Measurements from ENCODE around the gene GUK1. TPM values are rescaled to one million over a fixed set of nuclear protein-coding genes. Genes with fewer than 3 reads are reported as not detected.

The GUK1 gene
- total RNA-seq, 2 experiments from 2014 or later, result 196 to 270 TPM

GRCh38 chr1:228097333-228098081 is 42.6 kb upstream of the GUK1 start:
- H3K27ac Mint-ChIP-seq, result peak overlapping the region; percentile 47

GRCh38 chr1:228098323-228098931 is 41.7 kb upstream of the GUK1 start:
- Mint-ChIP-seq H3K4me1 (peaks cover 18% of the 10 kb centered on the region), H3K4me3 (no peak overlapping the region), H3K27ac (no peak overlapping the region), H3K27me3 (no peaks in the 10 kb centered on the region), H3K9me3 (ENCODE audit: low read depth) (peaks cover 10% of the 10 kb centered on the region), H3K36me3 (ENCODE audit: low read depth) (peaks cover 56% of the 10 kb centered on the region)
- ATAC-seq (no peak), DNase-seq (no peak)
- CTCF ChIA-PET, result interaction anchor here (0.7 to 1.1 kb wide), 2 partner anchors 32 to 99 kb away, joined by 5 read pairs; no protein-coding TSS in a partner anchor
- POLR2A ChIA-PET, result interaction anchor here (1.1 to 1.8 kb wide), 3 partner anchors 9 to 11 kb away, joined by 3 to 5 read pairs (median 3); no protein-coding TSS in a partner anchor
- intact Hi-C loops (cut with DNase I, micrococcal nuclease), result no loop called here

More at GRCh38 chr1:228097333-228098081, 42.6 kb upstream of the GUK1 start:
- DNase-seq, result peak; percentile 1
- H3K36me3 Mint-ChIP-seq (ENCODE audit: low read depth), result peaks cover 60% of the 10 kb centered on the region
- POLR2A ChIA-PET, result interaction anchor here (0.7 to 1.4 kb wide), 3 partner anchors 8 to 15 kb away, joined by 3 read pairs; partner anchors contain the start of gene ARF1
- CTCF ChIA-PET, result interaction anchor here (0.7 kb wide), 1 partner anchor 98 kb away, joined by 5 read pairs; no protein-coding TSS in a partner anchor
- intact Hi-C loops (cut with DNase I, micrococcal nuclease), result no loop called here
- H3K4me1 Mint-ChIP-seq, result peaks cover 23% of the 10 kb centered on the region
- H3K27me3 Mint-ChIP-seq, result no peaks in the 10 kb centered on the region
- no peak for ATAC-seq
- H3K9me3 Mint-ChIP-seq (ENCODE audit: low read depth), result peaks cover 10% of the 10 kb centered on the region
- no peak overlapping the region for H3K4me3 Mint-ChIP-seq

GRCh38 chr1:228099331-228099732 is 40.7 kb upstream of the GUK1 start:
- Mint-ChIP-seq H3K27ac (no peak overlapping the region), H3K36me3 (ENCODE audit: low read depth) (peaks cover 50% of the 10 kb centered on the region), H3K4me1 (peaks cover 24% of the 10 kb centered on the region), H3K9me3 (ENCODE audit: low read depth) (peaks cover 7% of the 10 kb centered on the region), H3K27me3 (no peaks in the 10 kb centered on the region), H3K4me3 (no peak overlapping the region)
- ChIA-PET POLR2A (interaction anchor here (1.3 to 1.8 kb wide), 2 partner anchors 8 to 10 kb away, joined by 5 read pairs; no protein-coding TSS in a partner anchor), CTCF (interaction anchor here (1.1 to 1.5 kb wide), 2 partner anchors 31 to 101 kb away, joined by 4 to 5 read pairs; no protein-coding TSS in a partner anchor)
- ATAC-seq (no peak), DNase-seq (no peak)
- intact Hi-C loops (cut with DNase I, micrococcal nuclease), result no loop called here

GRCh38 chr1:228100822-228101613 is 39.1 kb upstream of the GUK1 start:
- intact Hi-C loops (cut with DNase I, micrococcal nuclease), result loop anchor here (5.0 to 10.0 kb wide), 2 partner anchors 336 to 1694 kb away; partner anchors contain the start of gene PARP1 (in 1 of the 2)
- Mint-ChIP-seq H3K27ac (peak overlapping the region; percentile 69), H3K36me3 (ENCODE audit: low read depth) (peaks cover 39% of the 10 kb centered on the region), H3K27me3 (no peaks in the 10 kb centered on the region), H3K4me1 (peaks cover 20% of the 10 kb centered on the region), H3K4me3 (peak overlapping the region; percentile 89), H3K9me3 (ENCODE audit: low read depth) (no peaks in the 10 kb centered on the region)
- ChIA-PET POLR2A (interaction anchor here (1.3 to 1.5 kb wide), 2 partner anchors 13 to 64 kb away, joined by 3 read pairs; partner anchors contain the start of gene IBA57), CTCF (interaction anchor here (1.5 kb wide), 1 partner anchor 102 kb away, joined by 4 read pairs; no protein-coding TSS in a partner anchor)
- DNase-seq, result no peak
- ATAC-seq, result no peak

DNA sequence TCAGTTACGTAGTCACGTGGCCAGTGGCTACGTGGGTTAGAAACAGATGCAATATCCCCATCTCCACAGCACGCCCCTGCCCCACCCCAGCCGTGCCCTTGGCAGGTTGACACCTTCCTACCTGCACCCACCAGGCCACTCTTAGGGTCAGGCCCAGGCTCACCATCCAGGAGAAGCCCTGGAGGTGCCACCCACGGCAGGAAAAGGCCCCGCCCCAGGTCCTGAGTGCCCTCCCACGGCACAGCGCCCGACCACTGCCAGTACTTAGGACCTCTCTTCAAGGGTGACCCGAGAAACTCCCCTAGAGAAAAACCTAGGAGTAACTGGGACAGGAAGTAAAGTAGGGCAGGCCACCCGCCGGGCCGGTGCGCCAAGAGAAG is 38.5 kb upstream of the GUK1 start:
- intact Hi-C loops (cut with DNase I, micrococcal nuclease), result loop anchor here (5.0 to 10.0 kb wide), 2 partner anchors 337 to 1694 kb away; partner anchors contain the start of gene PARP1 (in 1 of the 2)
- peak overlapping the region; percentile 89 for H3K4me3 Mint-ChIP-seq
- DNase-seq, result no peak
- H3K27ac Mint-ChIP-seq, result peak overlapping the region; percentile 69
- H3K4me1 Mint-ChIP-seq, result peaks cover 20% of the 10 kb centered on the region
- no peaks in the 10 kb centered on the region for H3K27me3 Mint-ChIP-seq
- CTCF ChIA-PET, result no interaction called here
- ATAC-seq, result no peak
- POLR2A ChIA-PET, result interaction anchor here (0.9 to 1.3 kb wide), 4 partner anchors 9 to 64 kb away, joined by 3 to 6 read pairs (median 4); partner anchors contain the start of gene IBA57
- no peaks in the 10 kb centered on the region for H3K9me3 Mint-ChIP-seq (ENCODE audit: low read depth)
- peaks cover 42% of the 10 kb centered on the region for H3K36me3 Mint-ChIP-seq (ENCODE audit: low read depth)

DNA sequence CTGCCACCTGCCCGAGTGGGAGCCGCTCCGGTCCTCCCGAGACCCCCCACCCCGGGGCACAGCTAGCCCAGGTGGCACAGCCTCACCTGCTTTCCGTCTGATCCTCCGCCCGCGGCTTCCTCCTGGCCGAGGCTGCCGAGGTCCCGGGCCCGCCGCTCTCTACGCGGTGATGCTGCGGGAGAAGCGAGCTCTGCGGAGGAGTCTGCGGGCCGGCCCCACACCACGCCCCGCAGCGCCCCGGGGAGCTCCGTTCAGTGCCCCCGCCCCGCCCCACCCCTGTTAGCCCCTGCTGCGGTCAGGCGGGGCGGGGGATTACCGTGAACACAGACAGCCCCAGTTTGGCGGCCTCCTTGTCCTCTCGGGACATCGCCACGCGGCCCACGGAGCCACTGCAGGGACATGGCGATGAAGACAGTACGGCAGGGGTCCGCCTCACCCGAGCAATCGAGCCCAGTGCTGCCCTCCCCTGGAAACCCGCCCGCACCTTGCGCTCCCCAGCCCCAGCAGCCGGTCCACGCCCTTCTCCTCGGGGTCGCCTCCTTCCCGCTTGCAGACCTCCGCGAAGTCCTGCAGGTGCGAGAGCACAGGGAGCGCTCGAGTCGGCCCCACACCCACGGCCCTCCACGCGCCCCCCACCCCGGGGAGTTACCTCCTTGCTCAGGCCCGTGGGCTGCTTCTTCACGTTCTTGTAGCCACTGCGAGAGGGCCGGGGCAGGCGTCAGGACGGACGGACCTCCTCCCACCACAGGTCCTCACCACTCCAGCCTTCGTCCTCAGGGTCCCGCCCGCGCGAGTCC is 37.9 kb upstream of the GUK1 start:
- H3K4me3 Mint-ChIP-seq, result peak overlapping the region; percentile 89
- intact Hi-C loops (cut with DNase I, micrococcal nuclease), result loop anchor here (2.0 to 10.0 kb wide), 3 partner anchors 337 to 1695 kb away; partner anchors contain the start of genes JMJD4 (in 1 of the 2), PARP1 (in 1 of the 2) and SNAP47 (in 1 of the 2)
- H3K9me3 Mint-ChIP-seq (ENCODE audit: low read depth), result no peaks in the 10 kb centered on the region
- ChIA-PET POLR2A (interaction anchor here (0.9 to 1.3 kb wide), 4 partner anchors 10 to 63 kb away, joined by 3 to 6 read pairs (median 4); partner anchors contain the start of gene IBA57), CTCF (no interaction called here)
- H3K27me3 Mint-ChIP-seq, result no peaks in the 10 kb centered on the region
- peaks cover 41% of the 10 kb centered on the region for H3K36me3 Mint-ChIP-seq (ENCODE audit: low read depth)
- peaks cover 20% of the 10 kb centered on the region for H3K4me1 Mint-ChIP-seq
- peak; percentile 56 for ATAC-seq
- H3K27ac Mint-ChIP-seq, result peak overlapping the region; percentile 37
- DNase-seq, result peak; percentile 78

GRCh38 chr1:228102791-228103620 is 37.1 kb upstream of the GUK1 start, which contains the start of gene C1orf35:
TSS of gene C1orf35 (minus strand) at chr1:228103325. CDS start at chr1:228103227, 98 bp downstream.
- intact Hi-C loops (cut with DNase I, micrococcal nuclease), result loop anchor here (1.0 to 10.0 kb wide), 8 partner anchors 21 to 1696 kb away; partner anchors contain the start of genes ARF1 (in 2 of the 2), GUK1 (in 1 of the 2), IBA57 (in 1 of the 2) and JMJD4 (in 1 of the 2)
- H3K27ac Mint-ChIP-seq, result peak within 1 kb of the TSS; percentile 91
- no peaks in the 10 kb centered on the region for H3K9me3 Mint-ChIP-seq (ENCODE audit: low read depth)
- POLR2A ChIA-PET, result interaction anchor here (0.6 kb wide), 1 partner anchor 1791 kb away, joined by 3 read pairs; no protein-coding TSS in a partner anchor
- no peaks in the 10 kb centered on the region for H3K27me3 Mint-ChIP-seq
- H3K4me1 Mint-ChIP-seq, result peaks cover 22% of the 10 kb centered on the region
- peak; percentile 97 for DNase-seq
- ATAC-seq, result peak; percentile 90
- peaks cover 35% of the 10 kb centered on the region for H3K36me3 Mint-ChIP-seq (ENCODE audit: low read depth)
- CTCF ChIA-PET, result no interaction called here
- H3K4me3 Mint-ChIP-seq, result peak within 1 kb of the TSS; percentile 89

DNA sequence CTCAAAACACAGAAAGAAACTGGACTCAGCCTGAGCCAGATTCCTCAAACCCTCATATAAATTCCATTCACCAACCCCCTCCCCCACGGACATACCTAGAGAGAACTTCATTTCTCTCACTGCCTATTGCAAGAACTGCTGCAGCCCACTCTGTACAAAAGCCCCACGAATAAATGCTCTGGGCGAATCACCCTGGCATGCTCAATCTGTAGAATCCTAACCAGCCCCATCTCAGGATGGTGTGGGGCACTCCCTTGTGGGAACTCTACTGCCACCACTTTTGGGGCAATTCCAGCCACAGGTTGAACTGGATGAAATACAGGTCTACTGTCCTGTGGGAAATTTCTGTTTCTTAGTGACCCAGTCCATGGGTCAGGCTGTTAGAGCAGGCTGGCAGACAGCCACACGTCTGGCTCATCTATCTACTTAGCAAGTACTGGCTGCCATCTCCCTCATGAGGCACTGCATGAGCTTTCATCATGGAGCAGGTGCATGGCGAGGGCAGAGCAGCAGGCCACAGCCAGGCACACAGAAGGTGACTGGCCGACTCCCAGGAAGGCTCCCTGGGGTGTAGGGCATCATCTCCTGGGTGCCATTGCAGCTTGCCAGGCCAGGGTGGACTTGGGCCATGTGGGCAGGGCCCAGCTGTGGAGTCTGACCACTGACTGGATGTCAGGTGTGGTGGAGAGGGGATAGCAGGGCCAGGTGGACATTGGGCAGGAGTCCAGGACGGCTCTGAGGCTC is 35.4 kb upstream of the GUK1 start:
- Mint-ChIP-seq H3K9me3 (ENCODE audit: low read depth) (no peaks in the 10 kb centered on the region), H3K4me3 (peak overlapping the region; percentile 89), H3K27ac (peak overlapping the region; percentile 61), H3K27me3 (no peaks in the 10 kb centered on the region), H3K36me3 (ENCODE audit: low read depth) (peaks cover 27% of the 10 kb centered on the region), H3K4me1 (peaks cover 28% of the 10 kb centered on the region)
- intact Hi-C loops (cut with DNase I, micrococcal nuclease), result loop anchor here (5.0 to 10.0 kb wide), 2 partner anchors 340 to 1697 kb away; partner anchors contain the start of gene PARP1 (in 1 of the 2)
- no peak for DNase-seq
- ChIA-PET CTCF (interaction anchor here (1.5 kb wide), 1 partner anchor 12 kb away, joined by 3 read pairs; no protein-coding TSS in a partner anchor), POLR2A (interaction anchor here (0.6 kb wide), 1 partner anchor 55 kb away, joined by 5 read pairs; no protein-coding TSS in a partner anchor)
- no peak for ATAC-seq
